Non-pigmented ciliary epithelial cell (primary cell): Measurements from ENCODE around the gene TOMM20.
"Not testable (repeated sequence)": the region's sequence is repeated elsewhere in the genome, so short reads cannot be mapped to it uniquely, and the experiment has no call there.

Source experiments
- DNase-seq: peaks from one replicate; pipeline ENCODE4 v3.0.0-alpha.2; 2010; ENCODE audit warnings: low read depth

Gene TOMM20

GRCh38 chr1:235128456-235129328 lies at the start of gene TOMM20:
TOMM20 (minus strand) TSS chr1:235128837; CDS start chr1:235128715, 122 bp downstream.
- peak; percentile 91 for DNase-seq

GRCh38 chr1:235176486-235176885 lies 47.8 kb upstream of the TOMM20 start:
- no peak for DNase-seq

- DNase-seq: no peak
Observed at GRCh38 chr1:235169986-235170385, 41.3 kb upstream of the TOMM20 start.

GRCh38 chr1:235168375-235168774 lies 39.7 kb upstream of the TOMM20 start:
- no peak for DNase-seq

DNA sequence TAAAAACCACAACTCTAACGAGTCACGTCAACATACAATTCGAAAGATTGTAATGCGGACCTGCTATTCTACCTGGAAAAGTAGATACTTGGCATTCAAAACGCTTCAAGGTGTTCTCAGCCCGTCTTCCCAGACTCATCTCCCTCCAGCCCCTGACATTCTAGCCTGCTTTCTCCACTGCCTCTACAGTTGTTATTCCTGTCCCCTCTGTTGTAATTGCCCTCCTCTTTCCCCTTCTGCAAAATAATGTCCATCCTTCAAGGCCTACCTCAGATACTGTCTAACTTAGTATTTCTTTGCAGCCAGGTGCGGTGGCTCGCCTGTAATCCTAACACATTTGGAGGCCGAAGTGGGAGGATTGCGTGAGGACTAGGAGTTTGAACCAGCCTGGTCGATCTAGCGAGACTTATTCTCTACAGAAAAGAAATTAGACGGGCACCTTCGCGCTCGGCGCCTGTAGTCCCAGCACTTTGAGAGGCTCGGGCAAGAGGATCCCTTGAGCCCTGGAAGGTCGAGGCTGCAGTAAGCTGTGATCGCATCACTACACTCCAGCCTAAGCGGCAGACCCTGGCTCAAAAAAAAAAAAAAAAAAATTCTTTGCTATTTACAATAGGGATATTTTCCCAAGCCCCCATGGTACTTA lies 33.2 kb upstream of the TOMM20 start:
- DNase-seq: no peak

- peak; percentile 54 for DNase-seq
Observed at GRCh38 chr1:235160957-235161684, 32.5 kb upstream of the TOMM20 start, which contains the start of gene RBM34. RBM34 (minus strand) TSS chr1:235161250; CDS start chr1:235161226, 24 bp downstream.

GRCh38 chr1:235160383-235160956 lies 31.8 kb upstream of the TOMM20 start:
- DNase-seq: peak; percentile 27

GRCh38 chr1:235159930-235160329 lies 31.3 kb upstream of the TOMM20 start:
- not testable (repeated sequence) for DNase-seq

DNA sequence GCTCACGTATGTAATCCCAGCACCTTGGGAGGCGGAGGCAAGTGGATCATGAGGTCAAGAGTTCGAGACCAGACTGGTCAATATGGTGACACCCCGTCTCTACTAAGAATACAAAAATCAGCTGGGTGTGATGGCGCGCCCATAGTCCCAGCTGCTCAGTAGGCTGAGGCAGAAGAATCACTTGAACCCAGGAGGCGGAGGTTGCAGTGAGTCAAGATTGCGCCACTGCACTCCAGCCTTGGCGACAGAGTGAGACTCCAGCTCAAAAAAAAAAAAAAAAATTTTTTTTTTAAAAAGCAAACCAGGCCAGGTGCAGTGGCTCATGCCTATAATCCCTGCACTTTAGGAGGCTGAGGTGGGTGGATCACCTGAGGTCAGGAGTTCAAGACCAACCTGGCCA lies 30.6 kb upstream of the TOMM20 start:
- DNase-seq: not testable (repeated sequence)

DNA sequence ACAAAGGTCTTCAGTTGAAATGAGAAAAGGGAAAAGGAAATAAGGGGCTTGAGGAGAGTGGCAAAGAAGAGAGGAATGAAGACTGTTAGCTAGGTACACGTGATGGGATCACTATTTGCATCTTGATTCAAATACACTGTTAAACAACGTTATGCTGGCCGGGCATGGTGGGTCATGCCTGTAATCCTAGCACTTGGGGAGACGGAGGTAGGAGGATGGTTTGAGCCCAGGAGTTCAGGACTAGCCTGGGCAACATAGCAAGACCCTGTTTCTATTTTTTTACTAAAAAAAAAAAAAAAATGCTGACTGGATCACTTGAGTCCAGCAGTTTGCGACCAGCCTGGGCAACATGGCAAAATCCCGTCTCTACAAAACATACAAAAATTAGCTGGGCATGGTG lies 30.0 kb upstream of the TOMM20 start:
- DNase-seq: no peak

- DNase-seq: no peak
Observed at GRCh38 chr1:235157150-235157549, 28.5 kb upstream of the TOMM20 start.

GRCh38 chr1:235156740-235157139 lies 28.1 kb upstream of the TOMM20 start:
- no peak for DNase-seq

DNA sequence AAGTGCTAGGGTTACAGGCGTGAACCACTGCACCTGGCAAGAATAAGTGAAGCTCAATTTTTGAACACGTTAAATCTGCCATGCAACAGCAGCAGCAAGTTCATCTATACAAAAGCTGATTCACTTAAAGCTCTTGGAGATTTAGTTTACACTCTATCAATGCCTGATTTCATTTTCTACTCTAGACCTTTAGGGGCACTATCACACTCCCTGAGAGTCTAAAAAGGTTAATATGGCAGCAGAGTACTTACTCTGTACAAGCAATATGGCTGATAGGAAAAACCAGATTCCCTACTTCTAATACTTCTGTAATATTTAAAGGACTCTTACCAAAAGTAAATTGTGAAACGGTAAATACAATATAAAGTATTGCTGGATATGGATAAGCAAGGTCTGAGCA lies 27.6 kb upstream of the TOMM20 start:
- no peak for DNase-seq

DNA sequence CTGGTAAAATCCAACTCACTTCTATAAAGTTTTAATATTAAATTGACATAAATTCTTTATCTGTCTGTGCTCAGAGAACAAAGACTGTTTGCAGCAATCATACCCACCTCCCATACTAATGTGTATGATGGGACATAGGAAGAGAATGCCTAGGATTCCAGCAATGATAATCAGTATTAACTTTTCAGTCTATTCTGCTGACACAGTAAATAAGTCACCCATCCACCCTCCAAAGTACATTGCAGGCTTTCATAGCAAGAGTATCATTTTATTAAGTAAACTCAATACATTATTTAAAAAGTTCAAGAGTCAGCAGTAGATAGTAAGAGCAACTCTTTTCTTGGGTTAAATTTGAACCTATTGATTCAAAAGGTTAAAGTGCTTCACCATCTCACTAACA lies 23.6 kb upstream of the TOMM20 start:
- no peak for DNase-seq

GRCh38 chr1:235151033-235151432 lies 22.4 kb upstream of the TOMM20 start:
- DNase-seq: no peak

DNA sequence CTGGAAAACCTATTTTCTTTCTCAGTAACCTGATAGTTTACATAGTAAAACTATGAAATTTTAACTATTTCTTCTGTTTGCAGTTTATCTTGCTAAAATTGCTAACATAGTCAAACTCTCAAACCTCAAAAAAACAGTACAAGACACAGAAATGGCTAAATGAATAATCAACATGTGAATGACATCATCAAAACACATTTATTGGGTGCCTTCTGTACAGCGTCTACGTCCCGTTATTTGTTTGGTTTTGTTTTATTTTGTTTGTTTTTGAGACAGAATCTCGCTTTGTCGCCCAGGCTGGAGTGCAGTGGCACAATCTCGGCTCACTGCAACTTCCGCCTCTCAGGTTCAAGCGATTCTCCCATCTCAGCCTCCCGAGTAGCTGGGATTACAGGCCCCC lies 21.2 kb upstream of the TOMM20 start:
- DNase-seq: no peak

GRCh38 chr1:235147269-235147668 lies 18.6 kb upstream of the TOMM20 start:
- DNase-seq: no peak

DNA sequence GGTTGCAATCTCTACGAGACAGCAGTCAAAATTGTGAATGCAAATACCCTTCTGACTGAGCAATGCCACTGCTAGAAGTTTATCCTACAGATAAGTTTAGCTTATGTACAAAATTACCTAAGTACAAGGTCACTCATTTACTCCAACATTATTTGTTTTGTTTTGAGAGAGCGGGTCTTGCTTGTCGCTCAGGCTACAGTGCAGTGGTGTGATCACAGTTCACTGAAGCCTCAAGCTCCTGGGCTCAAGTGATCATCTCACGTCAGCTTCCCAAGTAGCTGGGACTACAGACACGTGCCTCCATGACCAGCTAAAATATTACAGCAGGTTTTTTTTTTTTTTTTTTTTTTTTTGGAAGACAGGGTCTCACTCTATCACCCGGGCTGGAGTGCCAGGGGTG lies 17.0 kb upstream of the TOMM20 start:
- no peak for DNase-seq

DNA sequence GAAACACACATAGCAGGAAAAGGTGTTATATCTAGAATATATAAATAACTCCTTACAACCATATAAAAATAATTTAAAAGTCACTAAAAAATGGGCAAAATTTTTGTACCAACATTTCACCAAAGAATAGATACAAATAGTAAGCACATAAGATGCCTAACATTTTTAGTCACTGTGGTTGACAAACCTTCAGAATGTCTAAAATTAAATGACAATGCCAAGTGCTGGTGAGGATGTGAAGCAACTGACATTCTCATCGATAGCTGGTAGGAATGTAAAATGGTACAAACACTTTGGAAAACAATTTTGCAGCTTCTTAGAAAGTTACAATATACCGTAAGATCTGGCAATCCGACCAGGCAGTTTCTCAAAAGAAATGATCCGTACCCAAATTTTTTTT lies 14.4 kb upstream of the TOMM20 start:
- DNase-seq: no peak

- no peak for DNase-seq
Observed at GRCh38 chr1:235139315-235139714, 10.7 kb upstream of the TOMM20 start.

DNA sequence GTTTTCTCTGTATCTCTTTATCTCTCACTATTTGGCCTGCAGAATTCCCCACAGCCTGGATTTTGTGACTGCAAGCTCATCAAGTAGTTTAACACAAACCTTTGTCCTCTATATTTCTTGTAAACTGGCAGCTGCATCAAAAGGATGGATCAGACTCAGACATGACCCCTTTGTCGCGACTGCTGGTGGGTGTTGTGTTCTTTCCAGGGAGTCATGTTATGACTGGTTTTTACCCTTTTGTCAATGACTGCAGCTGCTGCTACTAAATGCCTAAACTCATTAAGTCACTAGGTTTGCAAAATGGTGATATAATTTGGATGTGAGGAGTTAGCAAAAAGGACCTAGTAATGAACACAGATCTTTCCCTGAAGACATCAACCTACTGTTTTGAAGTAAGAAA lies 10.2 kb upstream of the TOMM20 start:
- no peak for DNase-seq

DNA sequence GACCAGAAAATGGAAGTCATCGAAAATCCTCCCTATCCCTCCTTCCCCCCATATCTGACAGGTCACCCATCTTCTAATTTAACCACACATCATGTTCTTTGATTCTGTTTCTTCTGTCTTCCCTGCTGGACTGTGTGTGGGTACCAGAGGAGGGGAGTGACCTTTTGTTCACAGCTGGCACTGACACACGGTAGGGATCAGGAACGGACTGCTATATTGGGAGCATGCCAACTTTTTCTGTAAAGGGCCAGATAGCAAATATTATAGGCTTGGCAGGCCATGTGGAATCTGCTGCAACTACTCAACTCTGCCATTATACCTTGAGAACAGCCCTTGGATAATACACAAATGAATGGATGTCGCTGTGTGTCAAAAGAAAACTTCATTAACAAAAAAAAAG lies 7.5 kb upstream of the TOMM20 start:
- DNase-seq: no peak
